ENCODE measurements around the gene TOLLIP. TPM values are rescaled to one million over a fixed set of nuclear protein-coding genes. Genes with fewer than 3 reads are reported as not detected.

Gene TOLLIP
- total RNA-seq, 1 experiment from 2014 or later: 32.3 TPM

- TF ChIP-seq PRRX2 (CRISPR knock-in tag; IDR thresholded peaks at IDR 0.05) (no peak), ZNF317 (CRISPR knock-in tag; IDR thresholded peaks at IDR 0.05; ENCODE audit: borderline replicate concordance, low read depth) (no peak), ZNF281 (CRISPR knock-in tag; IDR thresholded peaks at IDR 0.05) (no peak), ZNF423 (CRISPR knock-in tag; IDR thresholded peaks at IDR 0.05) (no peak)
Measured at GRCh38 chr11:1343391-1344055, 34.1 kb upstream of the TOLLIP start (continued).

GRCh38 chr11:1342946-1343345, 33.5 kb upstream of the TOLLIP start:
- DNase-seq (ENCODE audit: low spot score) (no peak), ATAC-seq (no peak)
- Mint-ChIP-seq H3K9me3 (no peaks in the 10 kb centered on the region), H3K36me3 (no peaks in the 10 kb centered on the region), H3K27ac (no peak overlapping the region), H3K27me3 (ENCODE audit: low read depth) (no peaks in the 10 kb centered on the region; the same call in 1 of the 2 replicates), H3K4me1 (no peaks in the 10 kb centered on the region), H3K4me3 (no peak overlapping the region)
- no peak for TF ChIP-seq SP1 (CRISPR knock-in tag; conservative IDR thresholded peaks at IDR 0.05)
- no peak for TF ChIP-seq GRHL2 (CRISPR knock-in tag; IDR thresholded peaks at IDR 0.05; ENCODE audit: insufficient replicate concordance, severe bottlenecking)
- no peak for TF ChIP-seq NR2C2 (CRISPR knock-in tag; IDR thresholded peaks at IDR 0.05)
- no peak for TF ChIP-seq USF2 (CRISPR knock-in tag; IDR thresholded peaks at IDR 0.05)
- no peak for TF ChIP-seq JAZF1 (CRISPR knock-in tag; IDR thresholded peaks at IDR 0.05)
- ChIA-PET POLR2A (no interaction called here), CTCF (no interaction called here)

GRCh38 chr11:1341928-1342524, 32.6 kb upstream of the TOLLIP start:
- no peaks in the 10 kb centered on the region for H3K4me1 Mint-ChIP-seq
- no peak overlapping the region for H3K27ac Mint-ChIP-seq
- H3K27me3 Mint-ChIP-seq (ENCODE audit: low read depth): no peaks in the 10 kb centered on the region; the same call in 1 of the 2 replicates
- H3K36me3 Mint-ChIP-seq: no peaks in the 10 kb centered on the region
- ChIA-PET CTCF (no interaction called here), POLR2A (no interaction called here)
- ATAC-seq: no peak
- no peaks in the 10 kb centered on the region for H3K9me3 Mint-ChIP-seq
- H3K4me3 Mint-ChIP-seq: no peak overlapping the region
- no peak for DNase-seq (ENCODE audit: low spot score)
- TF ChIP-seq PRDM15 (CRISPR knock-in tag; IDR thresholded peaks at IDR 0.05) (no peak), ARID4B (CRISPR knock-in tag; IDR thresholded peaks at IDR 0.05; ENCODE audit: borderline replicate concordance) (no peak), SMAD4 (CRISPR knock-in tag; IDR thresholded peaks at IDR 0.05) (no peak), NFATC4 (CRISPR knock-in tag; IDR thresholded peaks at IDR 0.05) (no peak), STAT6 (CRISPR knock-in tag; conservative IDR thresholded peaks at IDR 0.05; ENCODE audit: low read depth) (no peak)

Measured in WTC11 (cell line).